ENCODE measurements around the gene PSMD9.

The PSMD9 gene

GRCh38 chr12:121957861-121958515 is 69.4 kb downstream of the PSMD9 start:
- no peak for DNase-seq

GRCh38 chr12:121958541-121959240 is 70.1 kb downstream of the PSMD9 start:
- peak; percentile 28 for DNase-seq

- DNase-seq: no peak
Observed at GRCh38 chr12:121960541-121960940, 72.0 kb downstream of the PSMD9 start.

- no peak for DNase-seq
Observed at GRCh38 chr12:121961195-121961879, 72.7 kb downstream of the PSMD9 start.

- no peak for DNase-seq
Observed at GRCh38 chr12:121963341-121964018, 74.9 kb downstream of the PSMD9 start.

GRCh38 chr12:121964813-121965643 is 76.4 kb downstream of the PSMD9 start:
- peak; percentile 87 for DNase-seq

- no peak for DNase-seq
Observed at GRCh38 chr12:121966959-121967358, 78.4 kb downstream of the PSMD9 start.

All from fibroblast of skin of right quadriceps (primary cell).